MM.1S (cell line): ENCODE data around the gene MT2A.

Experiments used
- DNase-seq: peaks from one replicate; pipeline ENCODE4 v3.0.0-alpha.2; 2015
- H2AFZ ChIP-seq: fragments of 300-600 bp; sonication (generic); 2 replicates; pipeline ENCODE4 v1.6.0; 2016; ENCODE audit warnings: antibody characterized with exemption, low read length
- H3F3A ChIP-seq: fragments of 300-600 bp; sonication (generic); 2 replicates; pipeline ENCODE4 v1.6.1; 2016; ENCODE audit warnings: mild to moderate bottlenecking, antibody characterized with exemption, low read length, moderate library complexity, mixed read lengths; ENCODE audit not compliant: insufficient read depth
- H3K27ac ChIP-seq: fragments of 300-600 bp; sonication (generic); 2 replicates; pipeline ENCODE4 v1.5.1; 2016; ENCODE audit warnings: mild to moderate bottlenecking, low read length
- H3K27me3 ChIP-seq: fragments of 300-600 bp; sonication (generic); replicated peaks from 2 replicates; pipeline ENCODE4 v1.6.0; 2016; ENCODE audit warnings: low read length; ENCODE audit not compliant: insufficient read depth
- H3K36me3 ChIP-seq: fragments of 300-600 bp; sonication (generic); replicated peaks from 2 replicates; pipeline ENCODE4 v1.6.1; 2016; ENCODE audit warnings: mild to moderate bottlenecking, low read length, mixed read lengths; ENCODE audit not compliant: insufficient read depth
- H3K4me1 ChIP-seq: fragments of 300-600 bp; sonication (generic); 2 replicates; pipeline ENCODE4 v1.6.1; 2016; ENCODE audit warnings: low read length, mixed read lengths
- H3K4me2 ChIP-seq: fragments of 300-600 bp; sonication (generic); 2 replicates; pipeline ENCODE4 v1.6.0; 2016; ENCODE audit warnings: low read depth, low read length
- H3K4me3 ChIP-seq: fragments of 300-600 bp; sonication (generic); 2 replicates; pipeline ENCODE4 v1.5.1; 2016; ENCODE audit warnings: low read length, mixed read lengths
- H3K79me2 ChIP-seq: fragments of 300-600 bp; sonication (generic); 2 replicates; pipeline ENCODE4 v1.6.1; 2016; ENCODE audit warnings: mixed run types, low read length, mixed read lengths
- H3K9ac ChIP-seq: fragments of 300-600 bp; sonication (generic); 2 replicates; pipeline ENCODE4 v1.6.1; 2016; ENCODE audit warnings: low read length, mixed read lengths
- H3K9me2 ChIP-seq: fragments of 300-600 bp; sonication (generic); replicated peaks from 2 replicates; pipeline ENCODE4 v1.6.1; 2016; ENCODE audit warnings: mild to moderate bottlenecking, low read length, mixed read lengths; ENCODE audit not compliant: insufficient read depth
- H3K9me3 ChIP-seq: fragments of 300-600 bp; sonication (generic); replicated peaks from 2 replicates; pipeline ENCODE4 v1.6.1; 2016; ENCODE audit warnings: mild to moderate bottlenecking, low read length, mixed read lengths; ENCODE audit not compliant: insufficient read depth
- H4K20me1 ChIP-seq: fragments of 300-600 bp; sonication (generic); 2 replicates; pipeline ENCODE4 v1.6.1; 2016; ENCODE audit warnings: mild to moderate bottlenecking, low read length, moderate library complexity, mixed read lengths; ENCODE audit not compliant: insufficient read depth
- EZH2 ChIP-seq: fragments of 300-600 bp; sonication (generic); optimal IDR thresholded peaks from 2 replicates; pipeline ENCODE3; 2017; ENCODE audit warnings: low read depth, mild to moderate bottlenecking, antibody characterized with exemption, low read length, mixed read lengths
- EZH2phosphoT487 ChIP-seq: fragments of 300-600 bp; sonication (generic); IDR thresholded peaks from 2 replicates; pipeline ENCODE4 v1.6.1; 2018; ENCODE audit warnings: antibody characterized with exemption, low read length
- TF ChIP-seq, protein P1 (sequence below): fragments of 300-600 bp; sonication (generic); IDR thresholded peaks from 2 replicates; pipeline ENCODE4 v1.5.1; 2016; ENCODE audit warnings: antibody characterized with exemption, low read length, mixed read lengths

The MT2A gene

GRCh38 chr16:56637814-56638750 is 29.7 kb downstream of the MT2A start, which contains the start of gene MT1A:
TSS of gene MT1A (plus strand) at chr16:56638666. CDS start at chr16:56638739, 73 bp downstream.
- DNase-seq: no peak
- no peak within 1 kb of the TSS for H3K4me2 ChIP-seq
- H3K27me3 ChIP-seq: peaks cover 75% of the 10 kb centered on the region
- no peaks in the 10 kb centered on the region for H3K36me3 ChIP-seq
- no peaks in the 10 kb centered on the region for H3K4me1 ChIP-seq
- H3K79me2 ChIP-seq: no peaks in the 10 kb centered on the region
- TF ChIP-seq, protein P1, sequence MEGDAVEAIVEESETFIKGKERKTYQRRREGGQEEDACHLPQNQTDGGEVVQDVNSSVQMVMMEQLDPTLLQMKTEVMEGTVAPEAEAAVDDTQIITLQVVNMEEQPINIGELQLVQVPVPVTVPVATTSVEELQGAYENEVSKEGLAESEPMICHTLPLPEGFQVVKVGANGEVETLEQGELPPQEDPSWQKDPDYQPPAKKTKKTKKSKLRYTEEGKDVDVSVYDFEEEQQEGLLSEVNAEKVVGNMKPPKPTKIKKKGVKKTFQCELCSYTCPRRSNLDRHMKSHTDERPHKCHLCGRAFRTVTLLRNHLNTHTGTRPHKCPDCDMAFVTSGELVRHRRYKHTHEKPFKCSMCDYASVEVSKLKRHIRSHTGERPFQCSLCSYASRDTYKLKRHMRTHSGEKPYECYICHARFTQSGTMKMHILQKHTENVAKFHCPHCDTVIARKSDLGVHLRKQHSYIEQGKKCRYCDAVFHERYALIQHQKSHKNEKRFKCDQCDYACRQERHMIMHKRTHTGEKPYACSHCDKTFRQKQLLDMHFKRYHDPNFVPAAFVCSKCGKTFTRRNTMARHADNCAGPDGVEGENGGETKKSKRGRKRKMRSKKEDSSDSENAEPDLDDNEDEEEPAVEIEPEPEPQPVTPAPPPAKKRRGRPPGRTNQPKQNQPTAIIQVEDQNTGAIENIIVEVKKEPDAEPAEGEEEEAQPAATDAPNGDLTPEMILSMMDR: no peak
- TF ChIP-seq EZH2 (no peak), EZH2phosphoT487 (no peak)
- H3K27ac ChIP-seq: no peak within 1 kb of the TSS
- no peak within 1 kb of the TSS for H3K9ac ChIP-seq
- no peaks in the 10 kb centered on the region for H3K9me2 ChIP-seq
- H3K4me3 ChIP-seq: no peak within 1 kb of the TSS
- H4K20me1 ChIP-seq: no peaks in the 10 kb centered on the region
- H2AFZ ChIP-seq: no peak within 1 kb of the TSS
- no peaks in the 10 kb centered on the region for H3K9me3 ChIP-seq
- H3F3A ChIP-seq: no peaks in the 10 kb centered on the region

GRCh38 chr16:56639045-56639444 is 30.7 kb downstream of the MT2A start:
- no peaks in the 10 kb centered on the region for H4K20me1 ChIP-seq
- no peak overlapping the region for H3K9ac ChIP-seq
- no peak for TF ChIP-seq EZH2phosphoT487
- TF ChIP-seq, protein P1: no peak
- no peak for TF ChIP-seq EZH2
- H2AFZ ChIP-seq: no peak overlapping the region
- no peak overlapping the region for H3K4me2 ChIP-seq
- no peak overlapping the region for H3K4me3 ChIP-seq
- H3K9me3 ChIP-seq: no peaks in the 10 kb centered on the region
- H3K36me3 ChIP-seq: no peaks in the 10 kb centered on the region
- DNase-seq: no peak
- no peaks in the 10 kb centered on the region for H3K9me2 ChIP-seq
- no peaks in the 10 kb centered on the region for H3K4me1 ChIP-seq
- no peak overlapping the region for H3K27ac ChIP-seq
- no peaks in the 10 kb centered on the region for H3K79me2 ChIP-seq
- no peaks in the 10 kb centered on the region for H3F3A ChIP-seq
- H3K27me3 ChIP-seq: peaks cover 72% of the 10 kb centered on the region

- Histone ChIP-seq H3K9ac (no peak overlapping the region), H3K9me3 (no peaks in the 10 kb centered on the region), H3K36me3 (no peaks in the 10 kb centered on the region), H3K27ac (no peak overlapping the region), H3K4me3 (no peak overlapping the region), H4K20me1 (no peaks in the 10 kb centered on the region), H3K9me2 (no peaks in the 10 kb centered on the region), H3K27me3 (peaks cover 72% of the 10 kb centered on the region), H2AFZ (no peak overlapping the region), H3K4me2 (no peak overlapping the region), H3K4me1 (no peaks in the 10 kb centered on the region), H3F3A (no peaks in the 10 kb centered on the region), H3K79me2 (no peaks in the 10 kb centered on the region)
- no peak for DNase-seq
- no peak for TF ChIP-seq EZH2phosphoT487
- TF ChIP-seq, protein P1: no peak
- no peak for TF ChIP-seq EZH2
Measured at GRCh38 chr16:56640076-56640475, 31.7 kb downstream of the MT2A start.
